Lower leg skin (tissue), 3 donors: Measurements from ENCODE around the gene C12orf57.

Experiments
- CTCF ChIP-seq, 3 donors: fragments of 450-650 bp; IDR thresholded peaks; one replicate each; pipeline ENCODE4 v1.5.1; 2016; ENCODE audit warnings: antibody characterized with exemption in 3 of 3, mild to moderate bottlenecking in 3 of 3, moderate library complexity in 2 of 3
- POLR2A ChIP-seq, 2 donors: fragments of 450-650 bp; IDR thresholded peaks; one replicate each; pipeline ENCODE4 v1.6.1; 2016 to 2017; ENCODE audit warnings: antibody characterized with exemption in 2 of 2, mild to moderate bottlenecking in 1 of 2, moderate library complexity in 1 of 2

GRCh38 chr12:6970096-6970527 lies 26.3 kb downstream of the C12orf57 start:
- TF ChIP-seq CTCF (IDR thresholded peaks at IDR 0.05) (no peak), POLR2A (IDR thresholded peaks at IDR 0.05) (no peak)
